CD14-positive monocyte (primary cell): ENCODE measurements around the gene NPW. TPM values are rescaled to one million over a fixed set of nuclear protein-coding genes. Genes with fewer than 3 reads are reported as not detected.

Experiments used
- DNase-seq, 3 donors: peaks; one replicate each; pipeline ENCODE4 v3.0.0-alpha.2; 2011 to 2022
- H2AFZ ChIP-seq: 2 replicates; pipeline ENCODE4 v1.6.0; 2012; ENCODE audit warnings: mild to moderate bottlenecking, low read depth, low read length, inconsistent platforms; ENCODE audit not compliant: insufficient read depth, poor library complexity, severe bottlenecking
- H3K27ac ChIP-seq, 2 donors: 1 replicate in 1 of 2; 2 replicates in 1 of 2; pipeline ENCODE4 v1.5.1; 2012 to 2013; ENCODE audit warnings: low read length in 2 of 2, control low read depth in 1 of 2, inconsistent platforms in 1 of 2, low read depth in 1 of 2, mild to moderate bottlenecking in 1 of 2
- H3K27me3 ChIP-seq, 2 donors: one replicate each; pipeline versions ENCODE4 v1.6.0 to v1.6.1; 2011 to 2013; ENCODE audit warnings: low read length in 2 of 2; ENCODE audit not compliant: control insufficient read depth in 2 of 2, insufficient read depth in 2 of 2
- H3K36me3 ChIP-seq, 2 donors: replicated peaks in 1 of 2; 1 replicate in 1 of 2; 2 replicates in 1 of 2; pipeline versions ENCODE4 v1.5.1 to v1.6.1; 2012 to 2013; ENCODE audit warnings: low read length in 2 of 2, control low read depth in 1 of 2, inconsistent platforms in 1 of 2, mild to moderate bottlenecking in 1 of 2; ENCODE audit not compliant: insufficient read depth in 2 of 2, control insufficient read depth in 1 of 2
- H3K4me1 ChIP-seq, 2 donors: 1 replicate in 1 of 2; 2 replicates in 1 of 2; pipeline versions ENCODE4 v1.5.1 to v1.6.1; 2012 to 2013; ENCODE audit warnings: low read length in 2 of 2, control low read depth in 1 of 2, inconsistent platforms in 1 of 2, mild to moderate bottlenecking in 1 of 2, moderate library complexity in 1 of 2; ENCODE audit not compliant: insufficient read depth in 2 of 2, control insufficient read depth in 1 of 2
- H3K4me2 ChIP-seq: replicated peaks from 2 replicates; pipeline ENCODE3; 2012; ENCODE audit warnings: low read length, moderate library complexity, mild to moderate bottlenecking; ENCODE audit not compliant: poor library complexity, severe bottlenecking; ENCODE audit errors: extremely low read depth
- H3K4me3 ChIP-seq, 3 experiments: fragments of 200-600 bp in 1 of 3; sonication (generic) in 1 of 3; replicated peaks in 1 of 3; 1 replicate in 2 of 3; 2 replicates in 1 of 3; pipeline ENCODE4 v1.5.1; 2011 to 2013; ENCODE audit warnings: low read length in 3 of 3, mild to moderate bottlenecking in 3 of 3, control low read depth in 2 of 3, low read depth in 2 of 3, inconsistent platforms in 1 of 3, moderate library complexity in 1 of 3
- H3K79me2 ChIP-seq: 2 replicates; pipeline ENCODE4 v1.6.0; 2012; ENCODE audit warnings: mild to moderate bottlenecking, control low read depth, inconsistent platforms, low read length, moderate library complexity; ENCODE audit not compliant: insufficient read depth
- H3K9ac ChIP-seq: 2 replicates; pipeline ENCODE4 v1.6.0; 2017; ENCODE audit warnings: low read length, mild to moderate bottlenecking; ENCODE audit not compliant: insufficient read depth, poor library complexity, severe bottlenecking
- H3K9me3 ChIP-seq, 2 donors: replicated peaks in 1 of 2; 1 replicate in 1 of 2; 2 replicates in 1 of 2; pipeline versions ENCODE4 v1.5.1 to v1.6.1; 2012 to 2013; ENCODE audit warnings: low read length in 2 of 2, control low read depth in 1 of 2; ENCODE audit not compliant: control insufficient read depth in 1 of 2, insufficient read depth in 1 of 2
- H4K20me1 ChIP-seq: 2 replicates; pipeline ENCODE4 v1.6.0; 2012; ENCODE audit warnings: mild to moderate bottlenecking, low read length, control low read depth, moderate library complexity; ENCODE audit not compliant: insufficient read depth
- H3K27ac Mint-ChIP-seq, 7 donors: one replicate each; pipeline ENCODE4 v1.8.0; 2020; ENCODE audit warnings: mild to moderate bottlenecking in 7 of 7, mixed read lengths in 7 of 7, moderate library complexity in 6 of 7, inconsistent platforms in 2 of 7
- H3K27me3 Mint-ChIP-seq, 3 donors: one replicate each; pipeline ENCODE4 v1.8.0; 2021 to 2022; ENCODE audit warnings: low read depth in 3 of 3, mild to moderate bottlenecking in 3 of 3, mixed read lengths in 3 of 3, moderate library complexity in 3 of 3, inconsistent platforms in 1 of 3
- H3K36me3 Mint-ChIP-seq, 2 donors: one replicate each; pipeline ENCODE4 v1.8.0; 2020; ENCODE audit warnings: mixed read lengths in 2 of 2, inconsistent platforms in 1 of 2, mild to moderate bottlenecking in 1 of 2
- H3K4me1 Mint-ChIP-seq: one replicate; pipeline ENCODE4 v1.8.0; 2020; ENCODE audit warnings: mild to moderate bottlenecking, mixed read lengths
- H3K4me3 Mint-ChIP-seq, 2 donors: one replicate each; pipeline ENCODE4 v1.8.0; 2020; ENCODE audit warnings: mild to moderate bottlenecking in 2 of 2, mixed read lengths in 2 of 2, moderate library complexity in 1 of 2
- H3K9me3 Mint-ChIP-seq, 7 donors: one replicate each; pipeline ENCODE4 v1.8.0; 2020 to 2022; ENCODE audit warnings: mixed read lengths in 7 of 7, mild to moderate bottlenecking in 6 of 7, moderate library complexity in 6 of 7, inconsistent platforms in 2 of 7
- WGBS: methylation state at CpG from one replicate; pipeline ENCODE4 v1.1.5; 2013; ENCODE audit warnings: missing lambda C conversion rate; ENCODE audit not compliant: insufficient coverage; 5-methylcytosine and 5-hydroxymethylcytosine counted together
- intact Hi-C, 2 donors: fragments of 100-400 bp; cut with micrococcal nuclease; formaldehyde crosslinking; loops; one replicate each; pipeline versions ENCODE4 v1.15.0 to v1.15.1; 2023
- polyA plus RNA-seq, 3 donors: library from polyadenylated mRNA; depleted of rRNA in 1 of 3; unstranded in 2 of 3; stranded (reverse) in 1 of 3; fragments of 300-500 nt in 2 of 3; fragments of >200 nt in 1 of 3; fragmentation: Illumina TruSeq in 2 of 3; gene quantifications; 1 replicate in 2 of 3; 2 replicates in 1 of 3; pipeline ENCODE4 v1.2.3, GENCODE V29; 2012 to 2021
- TF ChIP-seq, protein P1 (sequence below): fragments of 200-600 bp; IDR thresholded peaks from one replicate; pipeline ENCODE4 v1.8.0; 2022; ENCODE audit warnings: antibody characterized with exemption, mild to moderate bottlenecking

Gene NPW
- polyA plus RNA-seq, 3 donors: not detected

- 100% methylated on average over 2 of the region's 10 CpGs for WGBS
- intact Hi-C loops: no loop called here
- no peak overlapping the region for H3K4me3 ChIP-seq
- peaks cover 0 to 1% (median 0%) of the 10 kb centered on the region in 3 donors for H3K27me3 Mint-ChIP-seq
- H3K4me1 ChIP-seq: no peaks in the 10 kb centered on the region
- no peaks in the 10 kb centered on the region for H3K27me3 ChIP-seq
- no peak for DNase-seq
- H3K9me3 Mint-ChIP-seq: no peaks in the 10 kb centered on the region
- no peak overlapping the region for H3K27ac ChIP-seq
- no peak overlapping the region for H3K4me2 ChIP-seq
- TF ChIP-seq, protein P1, sequence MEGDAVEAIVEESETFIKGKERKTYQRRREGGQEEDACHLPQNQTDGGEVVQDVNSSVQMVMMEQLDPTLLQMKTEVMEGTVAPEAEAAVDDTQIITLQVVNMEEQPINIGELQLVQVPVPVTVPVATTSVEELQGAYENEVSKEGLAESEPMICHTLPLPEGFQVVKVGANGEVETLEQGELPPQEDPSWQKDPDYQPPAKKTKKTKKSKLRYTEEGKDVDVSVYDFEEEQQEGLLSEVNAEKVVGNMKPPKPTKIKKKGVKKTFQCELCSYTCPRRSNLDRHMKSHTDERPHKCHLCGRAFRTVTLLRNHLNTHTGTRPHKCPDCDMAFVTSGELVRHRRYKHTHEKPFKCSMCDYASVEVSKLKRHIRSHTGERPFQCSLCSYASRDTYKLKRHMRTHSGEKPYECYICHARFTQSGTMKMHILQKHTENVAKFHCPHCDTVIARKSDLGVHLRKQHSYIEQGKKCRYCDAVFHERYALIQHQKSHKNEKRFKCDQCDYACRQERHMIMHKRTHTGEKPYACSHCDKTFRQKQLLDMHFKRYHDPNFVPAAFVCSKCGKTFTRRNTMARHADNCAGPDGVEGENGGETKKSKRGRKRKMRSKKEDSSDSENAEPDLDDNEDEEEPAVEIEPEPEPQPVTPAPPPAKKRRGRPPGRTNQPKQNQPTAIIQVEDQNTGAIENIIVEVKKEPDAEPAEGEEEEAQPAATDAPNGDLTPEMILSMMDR: no peak
- no peak overlapping the region for H3K27ac Mint-ChIP-seq
- peaks cover 70 to 91% of the 10 kb centered on the region in 2 donors for H3K36me3 ChIP-seq
- no peaks in the 10 kb centered on the region for H3K9me3 ChIP-seq
- peaks cover 61 to 85% of the 10 kb centered on the region in 2 donors for H3K36me3 Mint-ChIP-seq
- no peaks in the 10 kb centered on the region for H3K79me2 ChIP-seq
- H3K9ac ChIP-seq: no peak overlapping the region
- H2AFZ ChIP-seq: no peak overlapping the region
- H3K4me3 Mint-ChIP-seq: no peak overlapping the region
- H4K20me1 ChIP-seq: no peaks in the 10 kb centered on the region
- H3K4me1 Mint-ChIP-seq: no peaks in the 10 kb centered on the region
Observed at GRCh38 chr16:2058872-2059271, 39.3 kb downstream of the NPW start.

GRCh38 chr16:2060346-2060745 lies 40.8 kb downstream of the NPW start:
- Mint-ChIP-seq H3K27me3 (peaks cover 0 to 1% (median 0%) of the 10 kb centered on the region in 3 donors), H3K9me3 (no peaks in the 10 kb centered on the region), H3K4me3 (no peak overlapping the region), H3K27ac (no peak overlapping the region), H3K36me3 (peaks cover 54 to 84% of the 10 kb centered on the region in 2 donors), H3K4me1 (no peaks in the 10 kb centered on the region)
- Histone ChIP-seq H2AFZ (no peak overlapping the region), H3K36me3 (peaks cover 71 to 86% of the 10 kb centered on the region in 2 donors), H3K4me2 (no peak overlapping the region), H3K4me3 (no peak overlapping the region), H4K20me1 (no peaks in the 10 kb centered on the region), H3K27me3 (no peaks in the 10 kb centered on the region), H3K9me3 (no peaks in the 10 kb centered on the region), H3K27ac (no peak overlapping the region), H3K9ac (no peak overlapping the region), H3K79me2 (no peaks in the 10 kb centered on the region), H3K4me1 (no peaks in the 10 kb centered on the region)
- intact Hi-C loops: no loop called here
- WGBS: 99% methylated on average over 15 of the region's 17 CpGs
- TF ChIP-seq, protein P1: no peak
- DNase-seq: no peak
